A204.1 (cell line): ENCODE results near the gene NKAIN2.
"Not testable (repeated sequence)": the region's sequence is repeated elsewhere in the genome, so short reads cannot be mapped to it uniquely, and the experiment has no call there.

Source experiments
- FAIRE-seq: peaks from 2 replicates; lab custom pipeline; 2012; peaks lifted over from hg19 to GRCh38; lab: Jason Lieb, UNC

Gene NKAIN2

DNA sequence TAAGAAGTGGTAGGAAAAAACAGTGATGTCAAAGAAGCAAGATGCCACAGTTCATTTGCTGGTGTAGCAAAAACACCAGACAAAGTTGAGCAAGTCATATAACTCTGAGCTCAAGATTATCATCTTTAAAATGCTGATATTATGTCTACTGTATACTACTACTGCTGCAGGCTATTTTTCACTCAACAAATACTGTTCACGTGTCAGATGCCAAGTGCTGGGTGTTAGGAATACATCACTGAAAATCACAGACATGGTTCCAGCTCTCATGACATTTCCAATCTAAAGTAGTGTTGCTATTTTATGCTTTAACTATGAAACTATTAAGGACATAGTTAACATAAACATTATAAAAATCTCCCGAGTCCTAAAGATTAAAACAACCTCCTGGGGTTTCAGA lies 163.0 kb downstream of the NKAIN2 start:
- no peak for FAIRE-seq

- no peak for FAIRE-seq
Observed at GRCh38 chr6:123967905-123968304, 164.2 kb downstream of the NKAIN2 start.

GRCh38 chr6:123972600-123973294 lies 169.1 kb downstream of the NKAIN2 start:
- no peak for FAIRE-seq

DNA sequence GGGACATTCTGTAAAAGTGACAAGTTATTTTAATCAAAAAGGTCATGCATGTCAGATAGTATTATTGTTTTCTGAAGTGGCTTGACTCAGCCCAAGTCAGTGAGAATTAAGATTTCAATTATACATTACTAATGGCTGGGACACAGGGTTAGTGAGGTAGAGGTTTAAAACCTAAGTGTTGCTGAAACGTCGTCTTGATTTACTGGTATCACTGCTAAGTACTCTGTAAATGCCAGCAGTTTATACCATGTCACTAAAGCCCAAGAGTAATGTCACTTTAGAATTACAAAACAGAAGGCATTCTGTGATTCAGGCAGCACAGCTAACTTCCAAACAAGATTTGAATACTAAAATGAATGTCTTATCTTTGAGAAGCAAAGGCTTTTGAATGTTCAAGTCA lies 176.6 kb downstream of the NKAIN2 start:
- FAIRE-seq = no peak

DNA sequence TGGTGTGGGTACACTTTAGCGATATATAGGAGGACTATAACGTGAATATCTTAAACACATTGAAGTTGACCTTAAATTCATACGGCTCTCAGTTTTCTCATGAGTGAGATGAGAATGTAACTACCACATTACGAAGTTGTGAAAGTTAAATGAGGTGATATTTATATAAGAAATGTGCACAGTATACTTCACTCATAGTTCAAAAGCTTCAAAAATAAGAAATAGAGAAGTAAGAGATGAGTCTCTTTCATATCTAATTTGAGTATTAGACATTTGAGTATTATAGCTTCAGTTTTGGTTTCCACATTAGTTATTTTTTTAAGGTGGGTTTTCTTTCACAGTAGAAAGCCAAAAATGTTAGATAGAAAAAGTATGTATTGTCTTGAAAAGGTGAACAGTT lies 183.3 kb downstream of the NKAIN2 start:
- FAIRE-seq = no peak

DNA sequence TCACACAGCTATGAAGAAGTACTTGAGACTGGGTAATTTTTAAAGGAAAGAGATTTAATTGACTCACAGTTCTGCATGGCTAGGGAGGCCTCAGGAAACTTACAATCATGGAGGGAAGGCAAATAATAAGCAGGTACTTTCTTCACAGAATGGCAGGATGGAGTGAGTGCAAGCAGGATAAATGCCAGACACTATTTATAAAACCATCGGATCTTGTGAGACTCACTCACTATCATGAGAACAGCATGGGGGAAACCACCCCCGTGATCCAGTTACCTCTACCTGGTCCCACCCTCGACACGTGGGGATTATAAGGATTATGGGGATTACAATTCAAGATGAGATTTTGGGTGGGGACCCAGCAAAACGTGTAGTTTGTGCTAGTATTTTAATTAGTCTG lies 186.3 kb downstream of the NKAIN2 start:
- FAIRE-seq = not testable (repeated sequence)

DNA sequence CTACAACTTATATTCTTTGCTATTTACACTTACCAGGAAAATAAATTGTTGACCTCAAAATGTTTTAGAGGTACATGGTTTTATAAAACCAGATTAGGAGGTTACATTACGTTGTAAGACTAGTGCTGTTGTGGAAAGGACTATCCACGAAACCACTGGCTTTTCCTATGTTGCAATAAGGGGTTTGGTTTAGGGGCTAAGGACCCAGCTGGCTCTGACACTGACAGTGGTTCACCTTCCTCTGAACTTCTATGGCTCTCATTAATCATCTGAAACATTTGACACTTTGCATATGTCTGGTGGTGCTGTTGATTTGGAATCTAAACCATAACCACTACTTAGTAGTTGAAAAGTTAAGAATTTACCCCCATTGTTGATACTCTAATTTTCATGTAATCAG lies 186.7 kb downstream of the NKAIN2 start:
- no peak for FAIRE-seq

- FAIRE-seq = no peak
Observed at GRCh38 chr6:123994168-123994567, 190.5 kb downstream of the NKAIN2 start.

GRCh38 chr6:123994891-123995635 lies 191.4 kb downstream of the NKAIN2 start:
- FAIRE-seq = no peak

- no peak for FAIRE-seq
Observed at GRCh38 chr6:123997223-123997622, 193.6 kb downstream of the NKAIN2 start.

DNA sequence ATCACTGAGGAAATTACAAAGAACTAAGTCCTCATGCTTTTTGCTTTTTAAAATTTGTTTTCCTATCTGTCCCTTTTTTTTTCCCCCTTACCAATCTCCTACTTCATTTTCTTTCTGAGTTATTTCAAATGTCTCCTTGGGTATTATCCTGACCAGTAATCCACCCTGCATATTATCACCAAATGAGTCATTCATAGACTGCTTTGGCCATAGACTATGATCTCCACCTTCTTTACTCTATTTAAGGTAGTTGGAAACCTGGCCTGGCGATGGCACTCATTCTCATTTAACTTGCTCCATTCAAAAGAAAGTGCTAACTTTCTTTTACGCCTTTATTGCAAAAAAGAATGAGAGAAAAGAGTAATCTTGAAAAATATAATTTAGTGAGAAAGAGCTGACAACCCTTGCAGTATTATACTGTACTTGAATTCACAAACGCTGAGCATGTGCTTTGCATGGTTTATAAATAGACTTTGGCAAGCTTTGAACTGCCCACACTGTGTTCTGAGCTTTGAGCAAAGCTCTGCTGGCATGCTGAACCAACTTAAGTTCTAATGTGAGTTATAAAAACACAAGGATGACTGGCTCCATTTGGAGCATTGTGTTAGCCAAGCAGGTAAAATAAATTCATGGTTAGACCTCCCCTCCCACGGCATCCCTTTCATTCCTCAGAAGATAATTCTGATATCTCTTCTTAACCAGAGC lies 198.9 kb downstream of the NKAIN2 start:
- no peak for FAIRE-seq

GRCh38 chr6:124007266-124007665 lies 203.6 kb downstream of the NKAIN2 start:
- no peak for FAIRE-seq

DNA sequence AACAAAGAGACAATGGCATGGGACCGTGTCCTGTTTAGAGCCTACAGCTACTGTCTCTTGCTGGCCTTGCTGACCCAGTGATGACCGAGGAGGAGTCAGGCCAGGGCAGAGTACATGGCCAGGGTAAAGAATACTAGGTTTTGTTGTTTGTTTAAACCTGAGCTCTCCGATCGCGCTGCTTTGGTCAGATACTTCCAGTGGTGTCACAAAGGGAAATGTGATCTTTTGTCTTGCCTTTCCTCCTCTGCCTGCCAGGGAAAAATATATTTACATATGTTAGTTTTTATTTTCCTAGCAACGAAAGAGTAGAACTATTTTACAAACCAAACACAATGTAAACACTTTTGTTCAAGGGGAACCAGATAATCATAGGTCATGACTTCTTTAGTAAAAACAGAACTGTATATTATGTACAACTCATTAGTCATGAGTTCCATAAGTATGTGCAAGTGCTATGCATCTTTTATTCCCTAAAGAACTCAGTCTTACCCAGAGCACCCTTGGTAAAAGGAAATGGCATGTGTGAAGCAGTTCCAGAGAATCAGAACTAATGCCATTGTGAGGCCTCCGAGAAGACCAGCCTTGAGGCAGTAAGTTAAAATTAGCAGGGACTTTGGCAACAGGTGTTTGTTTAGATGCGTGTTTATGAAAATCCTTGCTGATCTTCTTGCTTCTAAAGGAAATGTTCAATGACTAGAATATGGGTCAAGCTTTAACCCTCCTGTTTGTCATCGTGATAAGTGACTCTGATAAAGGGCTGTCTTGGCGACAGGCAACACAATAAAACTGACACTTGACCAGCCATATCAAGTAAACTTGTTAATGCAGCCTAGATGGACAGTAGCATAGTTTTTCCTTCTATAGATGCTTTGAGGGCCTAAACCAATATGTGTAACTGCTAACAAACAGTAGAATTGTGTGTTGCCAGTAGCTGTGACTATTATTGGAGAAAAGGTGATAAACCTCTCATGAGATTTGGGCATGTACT lies 204.6 kb downstream of the NKAIN2 start:
- FAIRE-seq = no peak

DNA sequence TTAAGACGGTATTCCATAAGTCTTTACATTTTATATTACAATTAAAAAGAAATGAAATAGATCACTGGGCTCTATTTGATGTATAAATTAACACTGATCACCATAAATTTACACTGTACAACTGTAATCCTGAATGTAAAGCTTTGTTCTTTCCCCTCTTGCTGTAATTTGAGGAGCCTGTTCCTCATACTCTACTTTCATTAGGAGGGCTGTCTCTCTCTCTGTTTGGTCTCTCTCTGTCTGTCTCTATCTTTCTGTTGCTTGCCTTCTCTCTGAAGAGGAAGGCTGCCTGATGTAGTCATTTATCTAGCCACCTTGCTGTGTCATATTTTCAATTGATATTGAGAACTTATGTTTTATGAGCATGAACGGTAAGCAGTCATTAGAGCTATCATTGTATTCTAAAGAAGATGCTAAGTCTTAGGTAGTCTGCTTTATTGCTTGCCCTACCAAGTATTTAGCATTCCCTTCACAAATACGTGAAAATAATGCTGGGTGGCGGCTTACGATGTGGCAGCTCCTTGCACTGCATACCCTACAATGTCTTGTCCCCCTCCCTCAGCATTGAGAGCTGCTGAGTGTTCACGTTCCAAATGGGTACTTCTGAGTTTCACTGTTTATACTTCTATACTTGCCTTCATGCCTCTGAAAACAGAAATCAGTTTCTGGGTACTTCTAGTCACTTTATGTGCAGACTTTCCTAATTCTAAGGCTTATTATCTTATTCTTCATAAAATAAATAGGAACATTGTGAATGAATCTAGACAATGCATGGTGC lies 205.5 kb downstream of the NKAIN2 start:
- no peak for FAIRE-seq

- no peak for FAIRE-seq
Observed at GRCh38 chr6:124010574-124010973, 206.9 kb downstream of the NKAIN2 start.

- no peak for FAIRE-seq
Observed at GRCh38 chr6:124011180-124011579, 207.5 kb downstream of the NKAIN2 start.

GRCh38 chr6:124022051-124022450 lies 218.4 kb downstream of the NKAIN2 start:
- FAIRE-seq = not testable (repeated sequence)

GRCh38 chr6:124022641-124023040 lies 219.0 kb downstream of the NKAIN2 start:
- no peak for FAIRE-seq

DNA sequence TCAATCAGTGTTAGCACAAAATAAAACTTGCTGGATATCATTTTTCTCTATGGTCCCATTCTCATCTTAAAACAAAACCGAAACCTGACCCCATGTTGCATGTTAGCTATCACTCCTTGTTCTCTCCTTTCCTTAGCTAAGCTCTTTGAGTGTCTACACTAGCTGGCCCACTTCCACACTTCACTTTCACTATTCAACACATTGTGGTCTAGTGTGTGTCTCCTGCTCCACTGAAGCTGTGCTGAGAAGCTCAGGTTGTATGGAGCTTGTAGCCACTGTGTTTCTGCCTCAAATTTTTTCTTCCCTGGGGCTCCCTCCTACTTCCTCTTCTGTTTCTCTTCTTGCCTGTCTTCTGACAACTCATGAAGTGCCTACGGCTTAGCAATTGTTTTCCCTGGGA lies 223.0 kb downstream of the NKAIN2 start:
- no peak for FAIRE-seq

DNA sequence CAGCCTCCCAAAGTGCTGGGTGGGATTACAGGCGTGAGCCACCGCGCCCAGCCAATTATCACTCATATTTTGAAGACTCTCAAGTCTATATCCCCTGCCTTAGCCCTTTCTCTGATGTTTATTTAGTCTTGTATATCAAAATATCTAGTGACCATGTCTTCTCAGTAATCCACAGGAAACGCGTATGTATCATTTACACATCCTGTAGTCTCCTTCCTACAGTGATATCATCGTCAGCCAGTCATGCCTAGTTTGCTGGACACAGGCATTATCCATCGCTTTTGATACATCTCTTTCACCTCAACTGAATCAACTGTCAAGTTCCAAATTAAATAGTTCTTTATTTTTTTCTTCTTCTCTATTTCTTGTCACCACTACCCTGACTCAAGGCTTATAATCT lies 223.7 kb downstream of the NKAIN2 start:
- no peak for FAIRE-seq

GRCh38 chr6:124028117-124028516 lies 224.5 kb downstream of the NKAIN2 start:
- no peak for FAIRE-seq
